Ectodermal cell (in vitro differentiated cells): ENCODE data around the gene RIBC2. TPM values are rescaled to one million over a fixed set of nuclear protein-coding genes. Genes with fewer than 3 reads are reported as not detected.
"Not testable (repeated sequence)": the region's sequence is repeated elsewhere in the genome, so short reads cannot be mapped to it uniquely, and the experiment has no call there.

Experiments
- H3K27ac ChIP-seq: 2 replicates; pipeline ENCODE4 v1.7.0; 2013; ENCODE audit warnings: mild to moderate bottlenecking, low read depth, low read length; ENCODE audit not compliant: insufficient read depth, poor library complexity, severe bottlenecking
- H3K27me3 ChIP-seq: 2 replicates; pipeline ENCODE4 v1.7.0; 2013; ENCODE audit warnings: mild to moderate bottlenecking, low read length; ENCODE audit not compliant: insufficient read depth, control insufficient read depth, poor library complexity, severe bottlenecking
- H3K36me3 ChIP-seq: one replicate; pipeline ENCODE4 v1.7.0; 2013; ENCODE audit warnings: low read length; ENCODE audit not compliant: control insufficient read depth, insufficient read depth
- H3K4me1 ChIP-seq: one replicate; pipeline ENCODE4 v1.7.0; 2013; ENCODE audit warnings: low read length; ENCODE audit not compliant: control insufficient read depth, insufficient read depth
- H3K4me3 ChIP-seq: 2 replicates; pipeline ENCODE4 v1.7.0; 2013; ENCODE audit warnings: low read depth, low read length, control low read depth; ENCODE audit not compliant: insufficient read depth
- H3K9me3 ChIP-seq: 2 replicates; pipeline ENCODE4 v1.7.0; 2013; ENCODE audit warnings: mild to moderate bottlenecking, low read length, moderate library complexity; ENCODE audit not compliant: control insufficient read depth
- WGBS, 2 experiments: methylation state at CpG; one replicate each; pipeline ENCODE4 v1.1.7; 2013; ENCODE audit warnings: missing lambda C conversion rate in 2 of 2; 5-methylcytosine and 5-hydroxymethylcytosine counted together
- polyA plus RNA-seq, 4 experiments: library from polyadenylated mRNA; stranded (reverse); fragments of 50-300 nt; gene quantifications; one replicate each; pipeline ENCODE4 v1.2.3, GENCODE V29; 2013

The RIBC2 gene
- polyA plus RNA-seq (2013, experiment 1 of 4) = 4.6 TPM
- polyA plus RNA-seq (2013, experiment 2 of 4) = 3.3 TPM
- 1.9 TPM for polyA plus RNA-seq (2013, experiment 3 of 4)
- polyA plus RNA-seq (2013, experiment 4 of 4) = 3.9 TPM

GRCh38 chr22:45413368-45414211 is at the start of gene RIBC2, which contains the start of gene SMC1B:
RIBC2 (plus strand) TSS chr22:45413693; CDS start chr22:45413887, 194 bp downstream.
SMC1B (minus strand) TSS chr22:45413599; CDS start chr22:45413567, 32 bp downstream.
- Histone ChIP-seq H3K4me3 (peak within 1 kb of the TSS; percentile 40), H3K9me3 (no peaks in the 10 kb centered on the region), H3K27me3 (peaks cover 23% of the 10 kb centered on the region), H3K27ac (peak within 1 kb of the TSS; percentile 53), H3K4me1 (no peaks in the 10 kb centered on the region), H3K36me3 (no peaks in the 10 kb centered on the region)
- WGBS, 2 experiments = 21 to 22% methylated on average over 68 of the region's 68 CpGs

- WGBS, 2 experiments = 84 to 90% methylated on average over 3 of the region's 3 CpGs
- H3K4me3 ChIP-seq = no peak overlapping the region
- H3K4me1 ChIP-seq = no peaks in the 10 kb centered on the region
- no peak overlapping the region for H3K27ac ChIP-seq
- H3K27me3 ChIP-seq = no peaks in the 10 kb centered on the region
- H3K9me3 ChIP-seq = no peaks in the 10 kb centered on the region
- H3K36me3 ChIP-seq = no peaks in the 10 kb centered on the region
These were observed 46.8 kb upstream of the RIBC2 start for GRCh38 chr22:45366713-45367112.

- WGBS, 2 experiments = 90% methylated on average over 3 of the region's 3 CpGs
- not testable (repeated sequence) for H3K9me3 ChIP-seq, H3K27me3 ChIP-seq, H3K4me3 ChIP-seq, H3K27ac ChIP-seq, H3K36me3 ChIP-seq, H3K4me1 ChIP-seq
These were observed 39.9 kb upstream of the RIBC2 start for GRCh38 chr22:45373592-45373991.

- H3K4me1 ChIP-seq = no peaks in the 10 kb centered on the region
- WGBS, 2 experiments = 98 to 100% methylated on average over 1 to 3 of the region's 3 CpGs
- no peaks in the 10 kb centered on the region for H3K27me3 ChIP-seq
- H3K27ac ChIP-seq = no peak overlapping the region
- H3K36me3 ChIP-seq = no peaks in the 10 kb centered on the region
- no peaks in the 10 kb centered on the region for H3K9me3 ChIP-seq
- H3K4me3 ChIP-seq = no peak overlapping the region
These were observed 37.5 kb upstream of the RIBC2 start for GRCh38 chr22:45376009-45376408.

- WGBS, 2 experiments = 90 to 100% methylated on average over 1 of the region's 1 CpG
- H3K9me3 ChIP-seq = no peaks in the 10 kb centered on the region
- H3K4me3 ChIP-seq = no peak overlapping the region
- no peaks in the 10 kb centered on the region for H3K4me1 ChIP-seq
- no peaks in the 10 kb centered on the region for H3K36me3 ChIP-seq
- no peaks in the 10 kb centered on the region for H3K27me3 ChIP-seq
- H3K27ac ChIP-seq = no peak overlapping the region
These were observed 36.8 kb upstream of the RIBC2 start for GRCh38 chr22:45376703-45377102.

- Histone ChIP-seq H3K27me3 (no peaks in the 10 kb centered on the region), H3K27ac (no peak overlapping the region), H3K9me3 (no peaks in the 10 kb centered on the region), H3K4me3 (no peak overlapping the region), H3K4me1 (no peaks in the 10 kb centered on the region), H3K36me3 (no peaks in the 10 kb centered on the region)
- 87 to 90% methylated on average over 2 of the region's 2 CpGs for WGBS, 2 experiments
These were observed 32.1 kb upstream of the RIBC2 start for GRCh38 chr22:45381348-45381747.

- H3K4me1 ChIP-seq = no peaks in the 10 kb centered on the region
- H3K9me3 ChIP-seq = no peaks in the 10 kb centered on the region
- 81 to 84% methylated on average over 3 of the region's 3 CpGs for WGBS, 2 experiments
- H3K27ac ChIP-seq = no peak overlapping the region
- no peaks in the 10 kb centered on the region for H3K27me3 ChIP-seq
- H3K4me3 ChIP-seq = no peak overlapping the region
- H3K36me3 ChIP-seq = no peaks in the 10 kb centered on the region
These were observed 23.9 kb upstream of the RIBC2 start for GRCh38 chr22:45389546-45389945.

GRCh38 chr22:45397806-45398205 is 15.7 kb upstream of the RIBC2 start:
- Histone ChIP-seq H3K36me3 (no peaks in the 10 kb centered on the region), H3K9me3 (no peaks in the 10 kb centered on the region), H3K4me3 (no peak overlapping the region), H3K4me1 (no peaks in the 10 kb centered on the region), H3K27me3 (no peaks in the 10 kb centered on the region), H3K27ac (no peak overlapping the region)
- 89 to 93% methylated on average over 5 of the region's 5 CpGs for WGBS, 2 experiments

- Histone ChIP-seq H3K27me3 (no peaks in the 10 kb centered on the region), H3K27ac (no peak overlapping the region), H3K9me3 (no peaks in the 10 kb centered on the region), H3K36me3 (no peaks in the 10 kb centered on the region), H3K4me1 (no peaks in the 10 kb centered on the region), H3K4me3 (no peak overlapping the region)
- 92 to 95% methylated on average over 13 of the region's 13 CpGs for WGBS, 2 experiments
These were observed 15.3 kb upstream of the RIBC2 start for GRCh38 chr22:45398214-45398613.

GRCh38 chr22:45399712-45400445 is 13.6 kb upstream of the RIBC2 start:
- H3K27me3 ChIP-seq = no peaks in the 10 kb centered on the region
- no peak overlapping the region for H3K27ac ChIP-seq
- 94 to 96% methylated on average over 5 of the region's 5 CpGs for WGBS, 2 experiments
- H3K36me3 ChIP-seq = no peaks in the 10 kb centered on the region
- H3K4me1 ChIP-seq = no peaks in the 10 kb centered on the region
- no peak overlapping the region for H3K4me3 ChIP-seq
- H3K9me3 ChIP-seq = no peaks in the 10 kb centered on the region
